HG02610 (cell line): ENCODE data around the gene CAMK2G.
"Not testable (repeated sequence)": the region's sequence is repeated elsewhere in the genome, so short reads cannot be mapped to it uniquely, and the experiment has no call there.

Source experiments
- ATAC-seq: cut with Tn5 transposase; IDR thresholded peaks from one replicate; pipeline ENCODE4 v1.9.1; 2021; ENCODE audit warnings: mild to moderate bottlenecking, moderate library complexity; ENCODE audit not compliant: unreplicated experiment

The CAMK2G gene

GRCh38 chr10:73798927-73799560, 75.3 kb downstream of the CAMK2G start:
- ATAC-seq = no peak

- ATAC-seq = no peak
Observed at GRCh38 chr10:73798087-73798486, 76.3 kb downstream of the CAMK2G start.

GRCh38 chr10:73797324-73798025, 76.9 kb downstream of the CAMK2G start:
- ATAC-seq = no peak

GRCh38 chr10:73796766-73797165, 77.6 kb downstream of the CAMK2G start:
- ATAC-seq = no peak

GRCh38 chr10:73796035-73796434, 78.3 kb downstream of the CAMK2G start:
- not testable (repeated sequence) for ATAC-seq

GRCh38 chr10:73795491-73795890, 78.9 kb downstream of the CAMK2G start:
- not testable (repeated sequence) for ATAC-seq

- ATAC-seq = no peak
Observed at GRCh38 chr10:73793456-73793855, 80.9 kb downstream of the CAMK2G start.

- no peak for ATAC-seq
Observed at GRCh38 chr10:73791871-73792400, 82.4 kb downstream of the CAMK2G start.

GRCh38 chr10:73790886-73791625, 83.3 kb downstream of the CAMK2G start:
- ATAC-seq = no peak

GRCh38 chr10:73789659-73790055, 84.7 kb downstream of the CAMK2G start:
- ATAC-seq = no peak

- no peak for ATAC-seq
Observed at GRCh38 chr10:73788864-73789658, 85.3 kb downstream of the CAMK2G start.

GRCh38 chr10:73787031-73787800, 87.1 kb downstream of the CAMK2G start:
- ATAC-seq = not testable (repeated sequence)

GRCh38 chr10:73786512-73786885, 87.9 kb downstream of the CAMK2G start:
- no peak for ATAC-seq

- peak; percentile 13 for ATAC-seq
Observed at GRCh38 chr10:73785721-73786511, 88.4 kb downstream of the CAMK2G start.

GRCh38 chr10:73785211-73785720, 89.1 kb downstream of the CAMK2G start, which contains the start of gene ZSWIM8:
ZSWIM8 (plus strand) TSS chr10:73785606; CDS start chr10:73785879, 273 bp downstream.
- ATAC-seq = peak; percentile 81

GRCh38 chr10:73782749-73783085, 91.6 kb downstream of the CAMK2G start:
- no peak for ATAC-seq

- peak; percentile 51 for ATAC-seq
Observed at GRCh38 chr10:73781879-73782748, 92.2 kb downstream of the CAMK2G start, which contains the start of gene CHCHD1. CHCHD1 (plus strand) TSS chr10:73782048; CDS start chr10:73782076, 28 bp downstream.

- ATAC-seq = no peak
Observed at GRCh38 chr10:73781548-73781878, 92.8 kb downstream of the CAMK2G start.
